ENCODE measurements around the gene DYRK1A. TPM values are rescaled to one million over a fixed set of nuclear protein-coding genes. Genes with fewer than 3 reads are reported as not detected.

Gene DYRK1A
- polyA plus RNA-seq, 10 donors = 44.9 to 70.5 (median 54.9) TPM

- DNase-seq = peak; percentile 93 to 97 (median 94)
Measured at GRCh38 chr21:37563641-37564340, 197.2 kb downstream of the DYRK1A start.

- DNase-seq = peak in 1 of 3 donors; percentile 97
Measured at GRCh38 chr21:37564341-37564923, 197.9 kb downstream of the DYRK1A start.

GRCh38 chr21:37564924-37565529, 198.5 kb downstream of the DYRK1A start:
- DNase-seq = no peak

- no peak for DNase-seq
Measured at GRCh38 chr21:37565530-37566223, 199.1 kb downstream of the DYRK1A start.

- no peak for DNase-seq
Measured at GRCh38 chr21:37566790-37567615, 200.4 kb downstream of the DYRK1A start.

GRCh38 chr21:37568415-37568814, 201.8 kb downstream of the DYRK1A start:
- no peak for DNase-seq

- DNase-seq = no peak
Measured at GRCh38 chr21:37568916-37569315, 202.3 kb downstream of the DYRK1A start.

GRCh38 chr21:37571442-37571841, 204.9 kb downstream of the DYRK1A start:
- DNase-seq = no peak

- no peak for DNase-seq
Measured at GRCh38 chr21:37574316-37574715, 207.7 kb downstream of the DYRK1A start.

GRCh38 chr21:37574751-37575150, 208.2 kb downstream of the DYRK1A start:
- no peak for DNase-seq

GRCh38 chr21:37575580-37575979, 209.0 kb downstream of the DYRK1A start:
- DNase-seq = no peak

Other genes starting within 250 kb of the DYRK1A start
- 10 to 100 TPM; 24.2 to 32.6 (median 29.5) TPM for gene VPS26C, start 99.4 kb upstream of the DYRK1A start, polyA plus RNA-seq (ENCODE audit: insufficient read length in 10 of 10)